Peyer's patch (tissue), 4 donors: ENCODE results near the gene PPIA.

Source experiments
- POLR2A ChIP-seq, 2 donors: fragments of 450-650 bp; IDR thresholded peaks; one replicate each; pipeline ENCODE4 v1.5.1; 2017; ENCODE audit warnings: antibody characterized with exemption in 2 of 2, mild to moderate bottlenecking in 2 of 2, moderate library complexity in 2 of 2
- TF ChIP-seq, protein P1 (sequence below), 6 experiments: fragments of 450-650 bp in 4 of 6; fragments of 200-600 bp in 2 of 6; sonication (generic) in 1 of 6; IDR thresholded peaks; one replicate each; pipeline ENCODE4 v1.5.1; 2017 to 2019; ENCODE audit warnings: antibody characterized with exemption in 6 of 6, mild to moderate bottlenecking in 3 of 6, moderate library complexity in 1 of 6

DNA sequence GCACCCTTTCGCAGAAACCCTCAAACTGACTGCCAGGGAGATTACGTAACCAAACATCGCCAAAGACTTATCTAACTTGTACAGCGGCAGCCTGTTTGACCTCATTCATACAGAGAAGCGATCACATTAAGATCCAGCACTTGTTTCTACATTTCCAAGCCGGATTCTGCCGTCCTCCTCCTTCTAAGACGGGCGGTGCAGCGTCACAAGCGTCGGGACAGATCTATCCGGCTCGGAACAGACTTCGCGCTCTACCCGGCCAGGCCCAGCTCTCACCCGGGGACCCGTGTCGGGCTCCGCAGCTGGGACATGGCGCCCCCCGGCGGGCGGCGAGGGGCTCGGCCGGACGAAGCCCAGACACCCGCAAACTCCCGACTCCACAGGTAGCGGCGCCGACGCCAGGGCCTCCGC is 51.0 kb downstream of the PPIA start:
- TF ChIP-seq, protein P1, sequence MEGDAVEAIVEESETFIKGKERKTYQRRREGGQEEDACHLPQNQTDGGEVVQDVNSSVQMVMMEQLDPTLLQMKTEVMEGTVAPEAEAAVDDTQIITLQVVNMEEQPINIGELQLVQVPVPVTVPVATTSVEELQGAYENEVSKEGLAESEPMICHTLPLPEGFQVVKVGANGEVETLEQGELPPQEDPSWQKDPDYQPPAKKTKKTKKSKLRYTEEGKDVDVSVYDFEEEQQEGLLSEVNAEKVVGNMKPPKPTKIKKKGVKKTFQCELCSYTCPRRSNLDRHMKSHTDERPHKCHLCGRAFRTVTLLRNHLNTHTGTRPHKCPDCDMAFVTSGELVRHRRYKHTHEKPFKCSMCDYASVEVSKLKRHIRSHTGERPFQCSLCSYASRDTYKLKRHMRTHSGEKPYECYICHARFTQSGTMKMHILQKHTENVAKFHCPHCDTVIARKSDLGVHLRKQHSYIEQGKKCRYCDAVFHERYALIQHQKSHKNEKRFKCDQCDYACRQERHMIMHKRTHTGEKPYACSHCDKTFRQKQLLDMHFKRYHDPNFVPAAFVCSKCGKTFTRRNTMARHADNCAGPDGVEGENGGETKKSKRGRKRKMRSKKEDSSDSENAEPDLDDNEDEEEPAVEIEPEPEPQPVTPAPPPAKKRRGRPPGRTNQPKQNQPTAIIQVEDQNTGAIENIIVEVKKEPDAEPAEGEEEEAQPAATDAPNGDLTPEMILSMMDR (IDR thresholded peaks at IDR 0.05) = peak; percentile 60 to 93 (median 89)
- TF ChIP-seq POLR2A (IDR thresholded peaks at IDR 0.05) = no peak
